GM21528 (cell line): Measurements from ENCODE around the gene PPP2R2C.
A peak's percentile ranks its signal among the peaks of the same experiment; 100 is the strongest.

Source experiments
- ATAC-seq: cut with Tn5 transposase; IDR thresholded peaks from one replicate; pipeline ENCODE4 v1.9.1; 2021; ENCODE audit warnings: mild to moderate bottlenecking, moderate library complexity; ENCODE audit not compliant: unreplicated experiment, low FRiP score

Gene PPP2R2C

DNA sequence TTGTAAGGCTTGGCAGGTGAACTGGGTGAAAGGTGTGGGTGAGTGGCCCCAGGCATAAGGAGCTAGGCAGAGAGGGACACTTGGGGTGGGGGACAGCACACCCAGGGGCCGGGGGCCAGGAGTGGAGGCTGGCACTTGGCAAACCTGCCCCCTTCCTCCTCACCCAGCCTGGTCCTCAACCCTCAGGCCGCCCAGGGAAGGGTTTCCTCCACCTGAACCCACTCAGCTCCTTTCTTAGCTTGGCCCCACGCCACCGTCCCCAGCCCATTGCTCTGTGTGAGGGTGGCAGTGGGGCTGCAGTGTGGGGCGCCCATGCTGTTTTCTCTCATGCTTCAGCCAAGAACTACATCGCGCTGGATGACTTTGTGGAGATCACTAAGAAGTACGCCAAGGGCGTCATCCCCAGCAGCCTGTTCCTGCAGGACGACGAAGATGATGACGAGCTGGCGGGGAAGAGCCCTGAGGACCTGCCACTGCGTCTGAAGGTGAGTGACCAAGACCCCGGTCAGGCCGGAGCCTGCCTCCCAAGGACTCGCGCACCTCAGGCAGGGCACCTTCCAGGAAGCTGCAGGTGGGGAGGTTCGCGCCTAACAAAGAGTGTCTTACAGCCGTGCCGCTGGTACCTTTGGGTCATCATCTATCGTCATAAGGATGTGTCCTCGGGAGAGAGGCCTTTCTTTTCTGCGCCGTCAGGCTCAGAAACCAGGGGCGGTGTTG, 177.6 kb downstream of the PPP2R2C start:
- ATAC-seq = no peak

DNA sequence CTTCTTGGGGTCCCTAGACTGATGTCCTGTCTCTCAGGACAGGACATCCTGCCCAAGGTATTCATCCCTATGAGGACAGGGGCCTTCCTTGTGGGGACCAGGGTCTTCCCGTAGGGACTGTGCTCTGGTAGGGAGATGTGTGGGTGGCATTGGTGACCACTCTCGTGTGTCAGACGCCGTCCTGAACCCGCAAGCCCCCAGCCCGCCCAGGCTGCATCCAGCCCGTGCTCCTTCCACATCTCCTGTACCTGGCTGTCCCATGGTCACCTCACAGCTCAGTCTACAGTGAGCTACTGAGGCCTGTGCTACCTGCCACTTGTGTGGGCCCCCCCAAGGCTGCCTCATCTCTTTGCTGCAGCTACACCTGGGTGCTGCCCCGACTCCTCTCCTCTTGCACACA, 178.8 kb downstream of the PPP2R2C start:
- ATAC-seq = no peak

DNA sequence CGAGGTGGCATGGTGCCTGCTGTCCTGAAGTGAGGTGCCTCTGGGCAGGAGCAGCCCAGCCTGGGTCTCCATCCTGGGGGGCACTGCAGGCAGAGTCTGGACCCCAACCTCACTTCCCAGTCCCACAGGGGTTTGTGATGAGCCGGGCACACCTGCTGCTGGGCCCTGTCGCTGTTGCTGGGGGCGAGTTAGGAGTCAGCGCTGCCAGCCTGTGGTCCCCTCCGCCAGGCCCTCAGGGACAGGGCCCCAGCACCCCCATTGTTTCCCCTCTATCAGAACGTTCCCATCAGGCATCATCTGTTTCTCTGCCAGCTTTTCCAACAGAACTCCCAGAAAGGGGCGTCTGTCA, 179.3 kb downstream of the PPP2R2C start:
- ATAC-seq = no peak

DNA sequence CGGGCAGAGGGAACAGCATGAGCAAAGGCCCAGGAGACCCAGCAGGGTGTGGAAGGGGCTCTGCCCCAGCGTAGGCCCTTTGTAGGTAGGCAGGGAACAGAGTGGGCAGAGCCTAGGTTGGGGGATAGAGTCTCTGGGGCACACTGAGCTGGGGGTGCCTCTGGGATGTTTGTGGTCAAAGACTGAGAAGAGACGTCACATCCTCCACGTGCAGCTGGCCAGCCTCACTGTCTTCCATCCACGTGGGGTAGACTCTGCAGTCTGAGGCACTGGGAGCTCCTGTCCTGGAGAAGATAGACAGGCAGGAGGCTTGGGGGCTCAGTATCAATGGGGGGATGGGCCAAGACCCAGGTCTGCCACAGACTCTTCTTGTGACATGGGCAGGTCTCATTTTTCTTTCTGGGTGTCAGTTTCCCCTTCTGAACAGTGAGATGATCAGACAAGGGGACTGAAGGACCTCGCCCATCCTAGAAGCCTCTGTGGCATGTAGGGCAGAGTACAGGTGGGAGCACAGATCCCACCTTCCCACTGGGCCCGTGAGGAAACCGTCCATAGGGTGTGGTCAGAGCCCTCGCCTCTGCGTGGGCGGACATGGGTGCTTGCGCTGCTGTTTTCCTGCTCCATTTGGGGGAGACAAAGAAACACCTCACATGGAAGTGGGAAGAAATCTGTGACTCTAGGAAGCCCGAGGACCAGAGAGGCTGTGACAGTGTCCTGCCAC, 179.9 kb downstream of the PPP2R2C start:
- no peak for ATAC-seq

DNA sequence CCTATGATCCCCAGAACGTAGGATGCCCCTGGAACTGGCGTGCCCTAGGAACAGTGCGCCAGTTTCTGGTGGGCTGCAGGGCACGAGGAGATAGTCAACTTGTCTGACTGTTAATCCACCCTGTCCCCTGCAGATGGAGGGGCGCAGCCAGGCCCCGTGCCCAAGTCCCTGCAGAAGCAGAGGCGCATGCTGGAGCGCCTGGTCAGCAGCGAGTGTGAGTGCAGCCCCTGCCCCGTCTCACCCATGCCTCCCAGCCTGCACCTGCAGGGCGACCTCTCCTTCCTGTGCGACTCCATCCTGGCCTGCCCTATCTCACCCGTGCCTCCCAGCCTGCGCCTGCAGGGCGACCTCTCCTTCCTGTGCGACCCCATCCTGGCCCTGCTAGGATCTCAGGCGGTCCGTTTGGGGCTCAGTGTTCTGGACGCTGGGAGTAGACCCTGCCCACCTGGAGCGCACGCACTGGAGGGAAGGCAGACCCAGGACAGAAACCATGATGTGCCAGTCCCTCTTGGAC, 180.6 kb downstream of the PPP2R2C start:
- no peak for ATAC-seq

DNA sequence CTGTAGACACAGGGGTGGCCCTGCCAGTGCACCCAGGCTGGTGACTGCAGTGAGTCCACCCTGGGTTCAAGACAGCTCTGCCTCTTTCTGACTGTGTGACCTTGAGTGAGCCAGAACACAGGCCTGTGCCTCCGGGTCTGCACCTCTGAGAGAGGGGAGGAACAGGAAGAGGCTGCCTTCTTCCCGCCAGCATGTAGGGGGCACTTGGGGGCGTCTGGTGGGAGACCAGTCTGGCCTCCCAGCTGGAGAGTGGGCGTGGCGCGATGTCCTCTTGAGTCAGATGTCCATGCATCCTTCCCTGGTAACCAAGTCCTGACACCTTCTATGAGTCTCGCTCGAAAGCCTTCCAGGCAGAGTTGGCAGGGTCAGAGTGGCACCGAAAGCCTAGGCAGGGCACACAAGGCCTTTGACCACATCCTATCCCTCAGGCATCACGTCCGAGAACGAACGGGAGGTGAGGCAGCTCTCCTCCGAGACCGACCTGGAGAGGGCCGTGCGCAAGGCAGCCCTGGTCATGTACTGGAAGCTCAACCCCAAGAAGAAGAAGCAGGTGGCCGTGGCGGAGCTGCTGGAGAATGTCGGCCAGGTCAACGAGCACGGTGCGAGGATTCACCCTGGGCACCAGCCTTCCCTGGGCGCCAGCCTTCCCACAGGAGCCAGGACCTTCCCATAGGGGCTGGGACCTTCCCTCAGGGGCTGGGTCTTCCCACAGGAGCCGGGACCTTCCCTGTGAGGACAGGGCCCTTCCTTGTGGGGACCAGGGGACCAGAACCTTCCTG, 181.5 kb downstream of the PPP2R2C start:
- no peak for ATAC-seq

DNA sequence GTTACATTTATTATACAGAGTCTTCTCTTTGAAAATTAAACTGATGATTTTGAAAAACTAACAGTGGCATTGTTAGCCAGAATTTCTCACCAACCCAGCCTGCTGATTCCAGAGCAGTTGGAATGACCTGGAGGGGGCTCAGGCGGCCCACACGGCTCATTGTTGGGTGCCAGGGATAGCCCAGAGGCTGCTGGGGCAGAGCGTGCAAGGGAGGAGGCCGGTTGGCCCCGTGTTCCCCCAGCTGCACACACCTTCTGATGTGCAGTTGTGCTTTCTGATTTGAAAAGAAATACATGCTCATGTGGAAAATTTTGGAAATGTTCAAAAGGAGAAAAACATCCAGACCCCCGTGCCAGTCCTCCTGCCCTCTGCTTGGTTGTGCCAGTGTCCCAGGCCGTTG, 182.2 kb downstream of the PPP2R2C start:
- no peak for ATAC-seq

DNA sequence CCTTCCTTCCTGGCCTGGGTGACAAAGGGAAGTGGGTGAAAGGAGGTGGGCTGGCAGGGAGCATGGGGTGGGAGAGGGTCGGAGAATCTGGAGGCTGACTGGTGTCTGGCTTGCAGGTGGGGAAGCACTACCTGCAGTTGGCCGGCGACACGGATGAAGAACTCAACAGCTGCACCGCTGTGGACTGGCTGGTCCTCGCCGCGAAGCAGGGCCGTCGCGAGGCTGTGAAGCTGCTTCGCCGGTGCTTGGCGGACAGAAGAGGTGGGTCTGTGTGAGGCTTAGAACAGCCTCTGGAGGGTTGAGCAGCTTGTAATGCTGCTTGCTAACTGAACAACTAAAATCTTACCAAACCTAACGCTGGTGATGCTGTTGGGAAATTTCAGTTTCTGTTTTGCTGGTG, 183.5 kb downstream of the PPP2R2C start:
- no peak for ATAC-seq

DNA sequence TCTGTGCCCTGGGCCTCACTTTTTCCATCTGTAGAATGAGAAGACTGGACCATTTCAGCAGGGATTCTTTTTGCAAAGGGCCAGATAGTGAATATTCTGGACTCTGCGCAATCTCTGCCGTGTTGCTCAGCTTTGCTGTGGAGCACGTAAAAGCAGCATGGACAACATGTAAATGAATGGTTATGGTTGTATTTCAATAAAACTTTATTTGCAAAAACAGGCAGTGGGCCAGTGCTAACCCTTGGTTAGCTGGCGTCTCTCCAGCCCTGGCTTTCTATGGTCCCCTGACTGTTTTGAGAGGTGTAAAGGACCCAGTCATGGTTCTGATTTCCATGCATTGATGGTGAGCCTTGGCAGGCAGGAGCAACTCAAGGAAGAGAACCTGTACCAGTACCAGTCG, 184.1 kb downstream of the PPP2R2C start:
- ATAC-seq = no peak

DNA sequence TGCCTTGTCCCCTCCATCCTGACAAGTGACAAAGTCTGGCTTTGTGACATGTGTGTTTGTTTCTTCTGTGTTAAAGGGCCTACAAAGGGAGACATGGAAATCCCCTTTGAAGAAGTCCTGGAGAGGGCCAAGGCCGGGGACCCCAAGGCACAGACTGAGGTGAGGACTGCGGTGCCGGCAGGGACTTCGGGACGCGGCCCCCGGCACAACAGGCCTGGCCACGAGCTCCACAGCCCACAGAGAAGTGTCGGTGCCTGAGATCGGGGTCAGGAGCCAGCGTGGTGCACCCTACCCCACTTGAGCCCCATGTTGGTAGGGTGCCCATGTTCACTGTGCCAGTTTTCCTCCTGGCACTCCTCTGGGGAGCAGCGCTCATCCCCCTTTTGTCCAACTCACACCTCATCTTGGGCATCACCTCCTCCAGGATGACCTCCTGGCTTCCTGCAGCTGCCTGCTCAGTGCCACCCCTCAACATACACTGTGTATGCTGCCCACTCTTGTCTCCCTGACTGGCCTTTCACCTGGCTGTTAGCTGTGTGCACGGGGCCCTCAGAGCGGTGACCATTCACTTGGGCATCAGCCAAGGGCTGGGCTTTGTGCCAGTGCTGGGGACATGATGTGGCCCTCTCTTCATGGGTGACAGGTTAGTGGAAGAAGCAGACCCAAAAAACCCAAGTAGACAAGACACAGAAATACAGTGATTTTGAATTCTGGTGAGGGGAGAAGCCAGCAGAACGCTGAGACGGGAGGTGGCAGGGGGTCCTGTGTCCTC, 185.2 kb downstream of the PPP2R2C start:
- no peak for ATAC-seq

DNA sequence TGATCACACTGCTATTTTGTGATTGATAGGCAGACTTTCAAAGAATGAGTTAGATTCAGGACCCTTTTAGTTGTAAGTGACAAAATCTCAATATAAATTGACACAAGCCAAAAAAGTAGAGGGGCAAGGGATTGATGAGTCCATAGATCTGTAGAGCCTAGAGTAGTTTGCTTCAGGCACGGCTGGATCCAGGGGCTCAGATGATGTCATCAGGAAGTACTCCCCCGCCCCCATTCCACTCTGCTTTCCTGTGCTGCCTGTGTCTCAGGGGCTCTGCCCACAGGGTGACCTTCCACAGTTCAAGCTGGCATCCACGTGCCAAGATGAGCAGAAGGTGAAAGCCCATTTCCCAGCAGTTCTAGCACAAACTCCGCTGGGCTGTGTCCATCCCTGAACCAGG, 189.1 kb downstream of the PPP2R2C start:
- no peak for ATAC-seq

DNA sequence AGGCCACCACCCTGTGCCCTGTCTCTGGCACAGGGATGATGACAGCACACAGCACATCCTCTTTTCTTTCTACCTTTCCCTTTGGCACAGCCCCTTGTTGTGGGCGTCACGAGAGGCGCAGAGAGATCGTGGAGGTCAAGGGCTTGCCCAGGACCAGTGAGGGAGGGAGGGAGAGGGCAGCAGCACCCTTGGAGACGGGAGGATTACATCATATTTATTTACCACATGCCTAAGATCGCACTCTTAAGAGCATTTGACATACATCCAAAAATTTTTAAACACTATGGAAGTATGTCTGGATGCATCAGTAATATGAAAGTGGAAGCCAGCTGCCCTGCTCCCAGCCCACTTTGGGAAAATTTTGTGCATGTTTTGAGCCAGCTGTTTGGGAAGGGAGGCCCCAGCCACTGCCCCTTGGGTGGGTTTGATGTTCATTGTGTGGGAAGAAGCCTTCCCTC, 190.1 kb downstream of the PPP2R2C start:
- ATAC-seq = no peak

DNA sequence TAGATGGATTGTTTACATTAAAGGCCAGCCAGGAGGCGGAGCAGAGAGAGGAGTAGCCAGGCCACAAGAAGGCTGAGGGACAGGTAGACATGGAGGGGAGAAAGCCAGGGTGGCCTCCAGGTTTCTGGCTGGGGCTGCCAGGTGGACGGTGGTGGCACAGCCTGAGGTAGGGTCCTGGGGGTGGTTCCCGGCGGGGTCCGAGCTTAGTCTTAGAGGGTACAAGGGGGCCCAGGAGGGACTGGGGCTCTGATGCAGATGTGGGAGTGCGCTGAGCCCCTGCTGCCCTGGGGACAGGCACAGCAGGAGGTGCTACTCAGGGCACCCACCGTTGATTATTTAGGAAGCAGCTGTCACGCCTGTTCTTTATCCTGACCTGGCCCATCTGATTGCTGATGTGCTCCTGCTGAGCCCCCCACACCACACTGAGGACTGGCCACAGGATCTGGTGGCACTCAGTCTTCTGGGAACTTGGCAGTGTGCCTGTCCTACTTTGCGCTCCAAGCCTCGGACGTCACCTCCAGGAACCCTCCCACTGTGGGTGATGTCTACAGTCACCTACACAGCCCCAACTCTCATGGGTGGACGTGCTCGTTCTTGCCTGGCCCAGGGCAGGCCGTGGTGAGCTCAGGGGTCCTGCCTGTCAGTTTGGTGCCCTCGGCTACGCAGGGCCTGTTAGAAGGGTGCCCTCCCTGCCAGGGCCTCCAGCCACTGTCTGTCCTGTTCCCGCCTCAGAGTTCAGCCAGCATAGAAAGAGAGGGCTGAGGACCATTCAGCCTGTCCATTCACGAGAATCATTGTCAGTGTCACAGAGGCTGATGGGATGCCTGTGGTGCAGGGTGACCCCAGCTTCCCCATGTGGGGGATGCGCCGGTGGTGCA, 190.7 kb downstream of the PPP2R2C start:
- ATAC-seq = no peak

DNA sequence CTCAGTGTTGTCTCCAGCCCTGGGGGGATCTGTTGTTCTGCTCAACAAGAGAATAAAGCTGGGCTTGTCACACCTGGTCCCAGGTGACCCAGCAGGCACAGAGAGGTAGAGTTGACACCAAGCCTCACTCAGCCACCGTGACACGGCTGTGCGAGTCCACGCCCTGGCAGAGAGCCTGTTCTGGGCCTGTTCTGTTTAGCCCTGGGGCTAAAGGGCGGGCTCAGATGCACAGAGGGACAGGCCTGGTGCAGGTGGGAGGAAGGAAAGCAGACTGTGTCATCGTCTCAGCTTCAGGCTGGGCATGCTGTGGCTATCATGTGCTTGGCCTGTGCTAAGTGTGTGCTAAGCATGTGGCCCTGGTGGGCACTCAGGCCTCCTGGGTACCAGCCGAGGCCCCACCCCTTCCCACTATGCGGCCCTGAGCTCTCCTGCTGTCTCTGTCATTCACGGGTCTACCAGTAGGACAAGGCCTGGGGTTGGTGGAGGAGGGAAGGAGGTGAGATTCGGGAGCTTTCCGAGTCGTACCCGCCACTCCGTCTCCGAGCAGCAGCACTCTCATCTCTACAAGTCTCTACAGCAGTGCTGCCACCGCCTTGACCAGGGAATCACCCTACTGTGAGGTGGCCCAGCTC, 191.9 kb downstream of the PPP2R2C start:
- no peak for ATAC-seq

DNA sequence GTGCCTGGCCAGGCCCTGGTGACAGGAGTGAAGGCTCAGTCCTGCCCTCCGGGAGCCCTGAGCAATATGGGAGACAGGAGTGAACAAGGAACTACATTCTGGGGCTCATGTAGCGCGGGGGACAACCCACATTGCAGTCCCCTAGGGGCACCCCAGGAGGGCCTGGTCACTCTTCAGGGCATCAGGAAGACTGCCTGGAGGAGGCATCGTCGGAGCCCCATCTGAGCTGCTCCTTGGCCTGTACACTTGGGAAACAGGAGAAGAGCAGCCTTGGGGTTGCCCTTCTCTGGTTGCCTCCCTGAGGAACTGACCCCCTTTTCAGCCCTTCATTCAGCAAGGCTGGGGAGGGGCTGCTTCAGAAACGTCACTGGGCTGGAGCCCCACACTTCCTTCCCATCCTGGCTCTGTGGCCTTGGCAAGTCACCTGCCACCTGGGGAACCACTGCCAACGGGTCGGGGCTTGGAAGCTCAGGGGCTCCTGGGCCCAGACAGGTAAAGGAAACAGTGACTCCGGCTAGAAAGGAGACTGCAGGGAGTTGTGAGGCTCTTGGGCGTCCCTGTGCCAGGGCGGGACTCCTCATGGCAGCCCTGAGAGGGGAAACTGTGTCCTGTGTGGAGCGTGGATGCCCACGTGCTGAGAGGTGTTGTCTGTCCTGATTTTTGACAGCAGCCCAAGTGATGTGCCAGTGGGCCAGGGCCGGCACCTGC, 192.7 kb downstream of the PPP2R2C start:
- ATAC-seq = no peak

DNA sequence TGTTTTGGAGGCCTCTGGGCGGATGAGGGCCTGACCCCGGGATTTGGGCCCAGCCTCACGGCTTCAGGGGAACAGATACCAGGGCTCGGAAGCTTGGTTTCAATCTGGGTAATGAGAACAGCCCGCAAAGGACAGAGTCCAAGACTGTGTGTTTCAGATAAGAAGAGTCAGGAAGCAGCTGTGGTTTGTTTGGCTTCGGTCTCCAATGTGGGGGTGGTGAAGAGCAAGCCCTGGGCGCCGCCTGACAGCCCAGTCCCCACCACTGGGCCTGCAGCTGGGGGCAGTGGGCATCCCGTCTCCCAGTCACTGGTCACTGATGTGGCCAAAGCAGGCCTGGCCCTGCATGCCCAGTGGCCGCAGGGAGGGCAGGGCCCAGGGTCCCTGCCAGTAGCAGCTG, 193.6 kb downstream of the PPP2R2C start:
- ATAC-seq = peak; percentile 96

DNA sequence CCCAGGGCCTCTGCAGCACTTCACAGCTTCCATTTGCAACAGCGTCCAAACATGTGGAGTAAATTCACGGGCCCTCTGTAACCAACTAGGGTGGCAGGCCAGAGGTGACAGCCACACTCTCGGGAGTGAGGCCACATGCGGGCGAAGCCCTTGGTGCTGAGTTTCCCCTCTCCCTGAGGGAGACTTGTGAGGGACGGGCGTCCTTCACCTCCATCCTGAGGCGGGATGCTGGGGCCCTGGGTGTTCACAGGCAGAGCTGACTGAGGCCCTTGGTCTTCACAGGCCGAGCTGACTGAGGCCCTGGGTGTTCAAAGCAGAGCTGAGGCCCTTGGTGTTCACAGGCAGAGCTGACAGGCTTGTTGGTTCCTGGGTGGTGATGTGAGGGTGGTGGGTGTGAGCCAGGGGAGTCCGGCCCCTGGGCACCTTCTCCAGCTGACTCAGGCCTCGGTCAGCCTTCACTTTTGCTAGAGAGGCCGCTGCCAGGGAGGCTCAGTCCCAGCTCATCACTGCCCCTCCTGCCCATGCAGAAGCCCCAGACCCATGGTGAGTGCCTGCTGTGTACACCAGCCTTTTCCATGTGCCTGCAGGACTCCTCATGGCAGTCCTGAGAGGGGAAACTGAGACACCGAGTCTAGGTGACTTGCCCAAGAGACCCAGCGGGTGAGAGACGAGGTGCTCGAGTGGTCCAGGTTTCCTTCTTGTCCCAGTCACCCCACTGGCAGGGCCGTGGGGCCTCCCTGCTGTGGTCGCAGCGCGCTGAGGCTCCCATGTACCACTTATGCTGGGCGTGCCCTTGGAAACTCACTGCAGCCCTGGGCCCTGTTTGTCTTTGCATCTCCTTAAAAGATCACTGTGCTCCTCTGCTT, 194.2 kb downstream of the PPP2R2C start:
- ATAC-seq = peak; percentile 3
